Gastrocnemius medialis (tissue), 4 donors: ENCODE measurements around the gene CYP39A1.

Experiments used
- POLR2A ChIP-seq, 2 donors: fragments of 450-650 bp; IDR thresholded peaks; one replicate each; pipeline ENCODE4 v1.6.1; 2017; ENCODE audit warnings: antibody characterized with exemption in 2 of 2, mild to moderate bottlenecking in 2 of 2, moderate library complexity in 2 of 2
- TF ChIP-seq, protein P1 (sequence below), 5 experiments: fragments of 450-650 bp in 3 of 5; fragments of 200-600 bp in 2 of 5; sonication (generic) in 2 of 5; IDR thresholded peaks in 4 of 5; conservative IDR thresholded peaks in 1 of 5; 1 replicate in 4 of 5; 2 replicates in 1 of 5; pipeline ENCODE4 v1.5.1; 2016 to 2019; ENCODE audit warnings: antibody characterized with exemption in 5 of 5, mild to moderate bottlenecking in 3 of 5, moderate library complexity in 3 of 5

DNA sequence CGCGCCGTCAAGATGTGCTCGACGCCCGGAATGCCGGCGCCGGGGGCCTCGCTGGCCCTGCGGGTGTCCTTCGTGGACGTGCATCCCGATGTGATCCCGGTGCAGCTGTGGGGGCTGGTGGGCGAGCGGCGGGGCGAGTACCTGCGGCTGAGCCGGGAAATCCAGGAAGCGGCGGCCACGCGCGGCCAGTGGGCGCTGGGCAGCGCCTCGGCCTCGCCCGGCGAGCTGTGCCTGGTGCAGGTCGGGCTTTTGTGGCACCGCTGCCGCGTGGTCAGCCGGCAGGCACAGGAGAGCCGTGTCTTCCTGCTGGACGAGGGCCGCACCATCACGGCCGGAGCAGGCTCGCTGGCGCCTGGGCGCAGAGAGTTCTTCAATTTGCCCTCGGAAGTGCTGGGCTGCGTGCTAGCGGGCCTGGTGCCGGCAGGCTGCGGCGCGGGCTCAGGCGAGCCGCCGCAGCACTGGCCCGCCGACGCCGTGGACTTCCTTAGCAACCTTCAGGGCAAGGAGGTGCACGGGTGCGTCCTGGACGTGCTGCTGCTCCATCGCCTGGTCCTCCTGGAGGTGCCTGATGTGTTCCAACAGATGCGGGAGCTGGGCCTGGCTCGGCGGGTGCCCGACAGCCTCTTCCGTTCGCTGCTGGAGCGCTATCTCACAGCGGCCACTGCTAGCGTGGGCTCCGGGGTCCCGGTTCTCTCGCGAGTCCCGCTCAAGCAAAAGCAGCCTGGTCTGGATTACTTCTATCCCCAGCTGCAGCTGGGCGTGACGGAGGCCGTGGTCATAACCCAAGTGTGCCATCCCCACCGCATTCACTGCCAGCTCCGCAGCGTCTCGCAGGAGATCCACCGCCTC lies 35.7 kb upstream of the CYP39A1 start:
- TF ChIP-seq, protein P1, sequence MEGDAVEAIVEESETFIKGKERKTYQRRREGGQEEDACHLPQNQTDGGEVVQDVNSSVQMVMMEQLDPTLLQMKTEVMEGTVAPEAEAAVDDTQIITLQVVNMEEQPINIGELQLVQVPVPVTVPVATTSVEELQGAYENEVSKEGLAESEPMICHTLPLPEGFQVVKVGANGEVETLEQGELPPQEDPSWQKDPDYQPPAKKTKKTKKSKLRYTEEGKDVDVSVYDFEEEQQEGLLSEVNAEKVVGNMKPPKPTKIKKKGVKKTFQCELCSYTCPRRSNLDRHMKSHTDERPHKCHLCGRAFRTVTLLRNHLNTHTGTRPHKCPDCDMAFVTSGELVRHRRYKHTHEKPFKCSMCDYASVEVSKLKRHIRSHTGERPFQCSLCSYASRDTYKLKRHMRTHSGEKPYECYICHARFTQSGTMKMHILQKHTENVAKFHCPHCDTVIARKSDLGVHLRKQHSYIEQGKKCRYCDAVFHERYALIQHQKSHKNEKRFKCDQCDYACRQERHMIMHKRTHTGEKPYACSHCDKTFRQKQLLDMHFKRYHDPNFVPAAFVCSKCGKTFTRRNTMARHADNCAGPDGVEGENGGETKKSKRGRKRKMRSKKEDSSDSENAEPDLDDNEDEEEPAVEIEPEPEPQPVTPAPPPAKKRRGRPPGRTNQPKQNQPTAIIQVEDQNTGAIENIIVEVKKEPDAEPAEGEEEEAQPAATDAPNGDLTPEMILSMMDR (IDR thresholded peaks at IDR 0.05 in 4 of 5, conservative IDR thresholded peaks at IDR 0.05 in 1 of 5) = no peak
- TF ChIP-seq POLR2A (IDR thresholded peaks at IDR 0.05) = no peak
